ENCODE results near the gene ACAP1.
"Not testable (repeated sequence)": the region's sequence is repeated elsewhere in the genome, so short reads cannot be mapped to it uniquely, and the experiment has no call there.

Gene ACAP1

DNA sequence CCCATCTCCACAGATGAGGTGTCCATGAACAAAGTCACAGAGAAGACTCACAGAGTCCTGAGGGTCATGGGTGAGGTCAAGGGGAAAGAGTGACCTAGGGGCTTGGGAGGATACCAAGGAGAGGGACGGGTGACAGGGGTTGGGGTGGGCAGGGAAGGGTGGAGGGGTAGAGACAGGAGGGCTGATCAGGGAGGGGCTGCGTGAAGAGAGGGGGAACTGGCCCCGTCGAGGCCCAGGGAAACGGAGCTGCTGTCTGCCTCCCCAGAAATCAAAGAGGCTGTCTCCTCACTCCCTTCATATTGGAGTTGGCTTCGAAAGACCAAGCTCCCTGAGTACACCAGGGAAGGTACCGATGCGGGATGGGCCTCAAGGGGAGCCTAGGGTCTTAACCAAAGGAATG lies 19.2 kb downstream of the ACAP1 start:
- no peak for DNase-seq

DNA sequence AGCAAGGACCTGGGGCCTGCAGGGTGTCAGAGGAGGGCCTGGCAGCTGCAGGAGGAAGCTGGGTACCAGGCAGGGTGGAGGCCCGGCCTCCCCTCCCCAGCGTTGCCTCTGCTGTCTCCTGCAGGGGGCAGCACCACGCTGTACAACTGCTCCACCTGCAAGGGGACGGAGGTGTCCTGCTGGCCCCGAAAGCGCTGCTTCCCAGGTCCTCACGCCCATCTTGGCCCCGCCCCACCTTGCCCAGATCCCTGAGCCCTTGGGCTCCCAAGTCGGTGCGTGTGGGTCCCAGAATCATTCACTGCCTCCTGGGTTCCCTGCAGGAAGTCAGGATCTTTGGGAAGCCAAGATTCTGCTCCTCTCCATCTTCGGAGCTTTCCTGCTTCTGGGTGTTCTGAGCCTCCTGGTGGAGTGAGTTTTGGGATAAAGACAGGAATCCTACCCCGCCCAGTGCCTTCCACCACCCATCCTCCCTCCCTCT lies 19.8 kb downstream of the ACAP1 start:
- peak; percentile 68 for DNase-seq

DNA sequence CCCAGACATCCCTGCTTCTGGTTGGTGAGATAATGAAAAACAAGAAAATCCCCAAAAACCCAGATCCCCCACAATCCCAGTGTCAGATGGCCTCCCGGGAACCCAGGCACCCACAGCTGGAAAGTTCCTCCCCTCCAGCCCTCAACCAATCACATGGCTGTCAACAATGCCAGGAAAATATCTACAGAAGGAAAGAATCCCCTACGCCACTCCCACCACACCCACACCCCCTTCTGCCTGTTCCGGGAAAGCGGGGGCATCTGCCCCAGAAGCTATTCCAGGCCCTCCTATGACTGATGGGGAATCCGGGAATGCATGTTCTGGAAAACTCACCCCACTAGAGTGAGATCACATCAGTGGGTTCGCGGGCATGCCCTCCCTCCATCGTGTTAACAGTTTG lies 20.4 kb downstream of the ACAP1 start:
- DNase-seq: no peak

DNA sequence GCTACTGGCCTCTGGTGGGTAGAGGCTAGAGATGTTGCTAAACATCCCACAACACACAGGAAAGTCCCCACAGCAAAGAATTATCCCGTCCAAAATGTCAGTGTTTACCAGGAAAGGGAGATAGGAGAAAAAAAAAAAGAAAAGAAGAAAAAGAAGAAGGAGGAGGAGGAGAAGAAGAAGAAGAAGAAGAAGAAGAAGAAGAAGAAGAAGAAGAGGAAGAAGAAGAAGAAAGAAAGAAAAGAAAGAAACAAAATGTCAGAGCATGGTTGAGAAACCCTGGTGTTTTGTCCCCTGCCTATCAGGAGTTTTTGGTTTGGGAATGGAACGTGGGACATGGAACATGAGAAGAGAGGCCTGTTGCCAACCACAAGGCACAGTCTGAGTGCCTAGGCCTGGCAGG lies 21.1 kb downstream of the ACAP1 start:
- no peak for DNase-seq

DNA sequence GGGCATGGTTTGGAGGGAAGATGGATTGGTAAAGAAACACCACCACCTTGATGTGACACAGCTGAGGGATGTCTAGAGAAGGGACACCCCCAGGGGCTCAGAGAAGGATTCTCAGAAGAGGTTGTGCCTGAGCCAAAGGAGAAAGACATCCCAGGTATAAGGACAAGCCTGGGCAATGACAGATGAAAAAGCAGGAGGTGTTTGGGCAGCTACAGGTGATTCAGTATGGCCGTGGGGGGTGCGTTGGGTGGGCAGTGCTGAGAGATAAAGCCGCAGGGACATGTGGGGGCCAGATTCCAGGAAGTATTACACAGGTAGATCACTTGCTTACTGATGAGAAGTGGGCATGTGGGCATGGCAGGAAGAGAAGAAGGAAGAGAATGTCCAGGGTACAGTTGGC lies 25.6 kb downstream of the ACAP1 start:
- no peak for DNase-seq

DNA sequence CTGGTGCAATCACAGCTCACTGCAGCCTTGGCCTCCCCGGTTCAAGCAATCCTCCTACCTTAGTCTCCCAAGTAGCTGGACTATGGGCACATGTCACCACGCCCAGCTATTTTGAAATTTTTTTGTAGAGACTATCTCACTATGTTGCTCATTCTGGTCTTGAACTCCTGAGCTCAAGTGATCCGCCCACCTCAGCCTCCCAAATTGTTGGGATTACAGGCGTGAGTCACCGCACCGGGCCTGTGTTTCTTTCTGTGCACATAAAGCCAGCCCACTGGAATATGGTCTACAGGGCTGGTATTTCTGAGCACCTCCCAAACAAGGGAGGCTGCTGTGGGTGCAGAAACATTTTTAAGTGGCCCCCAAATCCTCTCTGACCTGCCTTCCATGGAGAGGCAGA lies 27.0 kb downstream of the ACAP1 start:
- no peak for DNase-seq

DNA sequence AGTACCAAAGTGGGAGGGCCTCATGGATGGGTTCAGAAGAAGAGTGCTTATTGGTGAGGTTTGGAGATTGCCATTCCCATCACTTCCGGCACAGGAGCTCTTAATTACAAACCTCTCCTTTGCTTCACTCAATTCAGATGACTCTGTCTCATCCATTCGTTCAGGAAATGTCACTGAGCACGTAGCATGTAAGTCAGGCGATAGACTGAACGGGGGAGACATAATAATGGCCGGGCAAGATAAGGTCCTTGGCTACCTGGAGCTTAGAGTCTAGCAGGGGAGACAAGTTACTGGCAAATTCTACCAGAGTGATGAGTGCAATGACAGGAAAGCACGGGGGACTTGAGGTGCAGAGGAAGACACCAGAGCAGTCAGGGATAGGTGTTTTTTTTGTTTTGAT lies 29.6 kb downstream of the ACAP1 start:
- DNase-seq: not testable (repeated sequence)

DNA sequence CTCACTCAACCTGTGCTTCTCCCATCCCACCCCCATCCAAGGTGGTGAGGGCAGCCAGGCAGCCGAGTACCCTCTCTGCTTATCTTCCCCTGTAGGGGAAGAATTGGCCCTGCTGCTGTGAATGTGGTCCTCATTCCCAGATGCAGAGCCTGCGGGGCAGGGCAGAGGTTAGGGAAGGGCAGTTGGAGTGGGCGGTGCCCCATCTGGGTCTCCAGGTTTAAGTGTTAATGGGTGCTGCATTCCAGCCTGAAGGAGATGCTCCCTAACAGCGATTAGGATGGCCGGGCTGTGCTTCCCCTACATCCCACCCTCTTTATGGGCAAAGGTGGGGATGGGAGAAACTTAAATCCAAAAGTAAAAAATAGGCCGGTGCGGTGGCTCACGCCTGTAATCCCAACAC lies 30.8 kb downstream of the ACAP1 start:
- DNase-seq: no peak

DNA sequence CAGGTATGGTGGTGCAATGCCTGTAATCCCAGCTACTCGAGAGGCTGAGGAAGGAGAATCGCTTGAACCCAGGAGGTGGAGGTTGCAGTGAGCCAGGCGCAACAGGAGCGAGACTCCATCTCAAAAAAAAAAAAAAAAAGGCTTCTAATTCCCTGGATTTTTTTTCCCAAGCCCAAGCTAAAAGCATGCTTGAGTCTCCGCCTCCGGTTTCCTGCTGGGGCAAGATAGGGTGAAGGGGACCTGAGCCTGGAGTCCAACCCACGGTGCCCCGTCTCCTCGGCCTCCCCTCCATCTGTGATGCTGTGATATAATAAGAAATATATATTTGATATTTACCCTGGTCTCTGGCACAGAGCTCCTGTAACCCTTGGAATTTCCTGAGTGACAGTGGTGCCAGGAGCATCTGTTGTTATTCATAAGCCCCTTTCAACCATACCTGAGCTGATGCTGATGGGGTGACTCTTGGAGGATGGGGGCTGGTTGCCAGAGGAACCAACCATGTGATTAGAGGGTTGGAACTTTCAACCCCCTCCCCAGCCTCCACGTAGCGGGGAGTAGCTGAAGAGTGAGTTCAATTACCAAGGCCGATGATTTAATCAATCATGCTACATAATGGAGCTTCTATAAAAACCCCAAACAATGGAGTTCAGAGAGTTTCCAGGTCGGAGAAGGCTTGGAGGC lies 31.7 kb downstream of the ACAP1 start:
- DNase-seq: no peak

DNA sequence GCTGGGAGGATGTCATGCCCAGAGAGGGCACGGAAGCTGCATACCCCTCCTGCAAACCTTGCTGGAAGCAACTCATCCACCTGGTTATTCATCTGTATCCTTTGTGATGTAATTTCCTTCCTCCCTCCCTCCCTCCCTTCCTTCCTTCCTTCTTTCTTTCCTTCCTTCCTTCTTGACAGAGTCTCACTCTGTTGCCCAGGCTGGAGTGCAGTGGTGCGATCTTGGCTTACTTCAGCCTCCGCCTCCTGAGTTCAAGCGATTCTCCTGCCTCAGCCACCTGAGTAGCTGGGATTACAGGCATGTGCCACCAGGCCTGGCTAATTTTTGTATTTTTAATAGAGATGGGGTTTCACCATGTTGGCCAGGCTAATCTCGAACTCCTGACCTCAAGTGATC lies 32.3 kb downstream of the ACAP1 start:
- not testable (repeated sequence) for DNase-seq

DNA sequence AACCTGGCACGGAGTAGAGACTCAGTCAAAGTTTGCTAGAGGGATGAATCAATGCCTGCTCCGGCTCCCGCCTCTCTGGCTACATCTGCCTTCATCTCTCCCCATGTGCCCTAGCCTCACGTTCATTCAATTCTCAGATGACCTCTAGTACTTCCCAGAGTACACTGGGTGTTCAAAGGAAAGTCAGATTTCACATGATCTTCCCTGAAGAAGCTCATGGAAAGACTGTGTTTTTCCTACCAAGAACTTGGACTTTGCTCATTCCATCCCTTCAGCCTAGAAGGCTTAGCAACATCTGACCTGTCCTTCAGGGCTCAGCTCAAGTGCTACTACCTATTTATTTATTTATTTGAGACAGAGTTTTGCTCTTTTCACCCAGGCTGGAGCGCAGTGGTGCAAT lies 33.5 kb downstream of the ACAP1 start:
- DNase-seq: no peak

DNA sequence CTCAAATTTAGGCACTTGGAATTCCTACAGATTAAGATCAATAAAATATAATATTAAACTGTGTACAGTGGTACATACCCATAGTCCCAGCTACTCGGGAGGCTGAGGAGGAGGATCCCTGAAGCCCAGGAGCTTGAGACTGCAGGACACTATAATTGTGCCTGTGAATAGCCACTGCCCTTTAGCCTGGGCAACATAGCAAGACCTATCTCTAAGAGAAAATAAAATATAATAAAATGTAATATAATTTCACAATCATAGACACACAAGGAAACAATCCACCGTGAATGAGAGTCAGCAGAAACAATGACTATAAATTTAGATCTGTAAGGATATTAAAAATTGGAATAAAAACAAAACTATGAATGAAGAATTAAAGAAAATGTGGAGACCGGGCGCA lies 34.5 kb downstream of the ACAP1 start:
- no peak for DNase-seq

DNA sequence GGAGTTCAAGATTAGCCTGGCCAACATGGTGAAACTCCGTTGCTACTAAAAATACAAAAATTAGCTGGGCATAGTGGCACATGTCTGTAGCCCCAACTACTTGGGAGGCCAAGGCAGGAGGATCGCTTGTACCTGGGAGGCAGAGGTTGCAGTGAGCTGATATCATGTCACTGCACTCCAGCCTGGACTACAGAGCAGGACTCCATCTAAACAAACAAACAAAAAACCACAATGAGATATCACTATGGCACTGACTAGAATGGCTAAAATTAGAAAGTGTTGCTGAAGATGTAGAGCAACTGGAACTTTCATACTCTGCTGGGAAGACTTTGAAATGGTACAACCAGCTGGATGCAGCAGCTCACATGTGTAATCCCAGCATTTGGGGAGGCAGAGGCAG lies 38.0 kb downstream of the ACAP1 start:
- DNase-seq: no peak

DNA sequence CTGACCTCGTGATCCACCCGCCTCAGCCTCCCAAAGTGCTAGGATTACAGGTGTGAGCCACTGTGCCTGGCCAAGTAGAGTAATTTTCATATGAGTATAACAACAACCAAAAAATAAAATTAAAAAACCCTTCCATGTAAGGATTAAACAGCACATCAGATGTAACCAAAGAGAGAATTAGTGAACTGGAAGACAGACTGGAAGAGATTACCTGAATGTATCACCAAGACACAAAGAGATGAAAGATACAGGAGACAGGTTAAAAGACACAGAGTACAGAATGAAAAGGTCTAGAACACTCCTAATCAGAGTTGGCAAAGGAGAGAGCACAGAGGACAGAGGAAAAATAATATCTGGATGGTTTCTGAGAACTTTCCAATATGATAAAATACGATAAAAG lies 42.8 kb downstream of the ACAP1 start:
- DNase-seq: no peak

DNA sequence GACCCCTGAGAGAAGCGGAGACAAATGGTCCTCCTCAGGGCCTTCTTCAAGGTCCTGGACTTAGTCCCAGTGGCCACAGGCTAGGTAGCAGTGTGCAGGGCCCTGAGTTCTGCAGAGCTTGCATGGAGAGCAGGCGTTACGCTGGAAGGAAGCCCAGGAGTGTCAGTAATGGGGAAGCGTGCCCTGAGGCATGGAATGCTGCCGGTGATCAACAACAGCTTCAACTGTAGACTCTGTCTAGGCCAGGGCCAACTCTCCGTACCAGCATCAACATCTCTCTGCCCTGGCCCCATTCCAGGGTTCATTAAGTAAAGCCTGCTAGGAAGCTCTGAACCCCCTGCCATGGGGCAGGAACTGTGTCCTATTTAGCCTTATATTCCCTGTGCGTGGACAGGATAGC lies 44.0 kb downstream of the ACAP1 start:
- DNase-seq: peak; percentile 17

DNA sequence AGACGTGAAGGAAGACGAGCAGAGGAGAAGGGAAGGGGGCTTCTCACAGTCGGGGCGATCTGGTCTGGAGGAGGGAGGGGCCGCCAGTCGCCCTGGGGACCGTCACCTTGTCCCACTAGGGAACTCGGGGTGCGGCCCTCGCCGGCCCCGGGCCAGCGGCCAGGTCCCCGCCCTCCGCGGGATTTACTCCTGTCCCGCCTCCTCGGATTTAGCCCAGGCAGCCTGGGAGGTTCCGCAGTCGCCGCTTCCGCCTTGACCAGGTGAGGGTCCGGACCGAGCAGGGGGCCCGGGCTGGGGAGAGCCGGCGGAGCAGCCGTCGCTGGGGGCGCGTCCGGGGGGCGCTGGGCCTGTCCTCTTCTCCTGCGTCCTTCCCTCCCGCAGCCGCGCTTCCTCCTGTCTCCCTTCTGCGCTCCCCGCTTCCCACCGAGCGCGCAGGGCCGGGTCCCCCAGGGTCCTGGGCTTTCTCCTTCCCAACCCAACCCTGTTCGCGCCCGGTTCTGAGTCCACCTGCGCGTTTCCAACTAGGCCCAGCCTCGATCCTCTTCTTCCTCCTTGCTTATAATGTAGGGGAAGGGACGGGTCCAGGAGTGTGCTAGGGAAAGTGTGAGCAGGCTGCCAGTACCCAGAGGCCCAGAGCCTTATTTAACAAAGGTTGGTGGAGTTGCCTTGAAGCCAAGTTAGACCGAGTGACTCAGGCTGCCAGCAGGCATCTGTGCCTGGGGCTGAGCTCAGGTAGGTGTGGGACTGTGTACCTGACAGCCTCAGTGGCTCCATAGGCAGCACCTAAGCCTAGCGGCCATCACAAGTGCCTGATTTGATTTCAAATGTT lies 44.7 kb downstream of the ACAP1 start, which contains the start of gene TNK1:
Gene TNK1, plus strand, starts transcription at position 235 of the 829 bp plus-strand sequence. CDS start 1,838 bp downstream, outside the sequence.
- peak; percentile 35 for DNase-seq

DNA sequence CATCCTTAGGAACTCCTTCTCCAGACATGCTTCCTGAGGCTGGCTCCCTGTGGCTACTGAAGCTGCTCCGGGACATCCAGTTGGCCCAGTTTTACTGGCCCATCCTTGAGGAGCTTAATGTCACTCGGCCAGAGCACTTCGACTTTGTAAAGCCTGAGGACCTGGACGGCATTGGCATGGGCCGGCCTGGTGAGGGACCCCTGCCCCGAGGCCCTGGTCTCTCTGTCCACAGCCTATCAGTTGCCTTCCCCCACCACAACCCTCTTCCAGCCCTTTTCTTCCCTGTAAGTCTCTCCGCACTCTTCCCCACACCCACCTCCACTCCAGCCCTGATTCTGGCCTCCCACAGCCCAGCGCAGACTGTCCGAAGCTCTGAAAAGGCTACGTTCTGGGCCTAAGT lies 46.6 kb downstream of the ACAP1 start:
- DNase-seq: no peak

DNA sequence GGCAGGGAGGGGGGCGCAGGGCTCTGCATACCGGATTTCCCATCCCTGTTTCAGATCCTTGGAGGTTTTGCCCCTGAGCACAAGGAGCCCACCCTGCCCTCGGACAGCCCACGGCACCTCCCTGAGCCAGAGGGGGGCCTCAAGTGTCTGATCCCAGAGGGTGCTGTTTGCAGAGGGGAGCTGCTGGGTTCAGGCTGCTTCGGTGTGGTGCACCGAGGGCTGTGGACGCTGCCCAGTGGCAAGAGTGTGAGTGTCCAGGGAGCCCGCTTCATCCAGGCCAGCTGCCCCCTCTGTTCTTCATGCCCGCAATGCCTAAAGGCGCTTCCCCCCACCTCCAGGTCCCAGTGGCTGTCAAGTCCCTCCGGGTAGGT lies 47.0 kb downstream of the ACAP1 start:
- no peak for DNase-seq

DNA sequence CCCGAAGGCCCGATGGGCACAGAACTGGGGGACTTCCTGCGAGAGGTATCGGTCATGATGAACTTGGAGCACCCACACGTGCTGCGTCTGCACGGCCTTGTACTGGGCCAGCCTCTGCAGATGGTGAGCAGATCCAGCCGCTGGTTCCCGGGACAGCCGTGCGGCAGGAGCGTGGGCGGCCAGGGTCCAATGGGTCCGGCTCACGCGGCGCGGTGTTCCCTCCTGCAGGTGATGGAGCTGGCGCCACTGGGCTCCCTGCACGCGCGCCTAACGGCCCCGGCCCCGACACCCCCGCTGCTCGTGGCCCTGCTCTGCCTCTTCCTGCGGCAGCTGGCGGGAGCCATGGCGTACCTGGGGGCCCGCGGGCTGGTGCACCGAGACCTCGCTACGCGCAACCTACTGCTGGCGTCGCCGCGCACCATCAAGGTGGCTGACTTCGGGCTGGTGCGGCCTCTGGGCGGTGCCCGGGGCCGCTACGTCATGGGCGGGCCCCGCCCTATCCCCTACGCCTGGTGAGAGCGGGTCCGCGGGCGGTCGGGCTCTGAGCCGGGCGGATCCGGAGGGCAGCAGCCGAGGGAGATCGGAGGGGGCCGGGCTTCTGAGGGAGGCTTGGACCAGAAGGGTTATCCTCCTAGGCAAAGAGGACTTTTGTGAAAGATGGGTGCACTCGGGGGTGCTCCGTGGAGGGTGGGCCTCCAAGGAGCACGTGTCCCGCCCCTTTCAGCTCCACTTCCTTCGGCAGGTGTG lies 47.6 kb downstream of the ACAP1 start:
- peak; percentile 85 for DNase-seq

DNA sequence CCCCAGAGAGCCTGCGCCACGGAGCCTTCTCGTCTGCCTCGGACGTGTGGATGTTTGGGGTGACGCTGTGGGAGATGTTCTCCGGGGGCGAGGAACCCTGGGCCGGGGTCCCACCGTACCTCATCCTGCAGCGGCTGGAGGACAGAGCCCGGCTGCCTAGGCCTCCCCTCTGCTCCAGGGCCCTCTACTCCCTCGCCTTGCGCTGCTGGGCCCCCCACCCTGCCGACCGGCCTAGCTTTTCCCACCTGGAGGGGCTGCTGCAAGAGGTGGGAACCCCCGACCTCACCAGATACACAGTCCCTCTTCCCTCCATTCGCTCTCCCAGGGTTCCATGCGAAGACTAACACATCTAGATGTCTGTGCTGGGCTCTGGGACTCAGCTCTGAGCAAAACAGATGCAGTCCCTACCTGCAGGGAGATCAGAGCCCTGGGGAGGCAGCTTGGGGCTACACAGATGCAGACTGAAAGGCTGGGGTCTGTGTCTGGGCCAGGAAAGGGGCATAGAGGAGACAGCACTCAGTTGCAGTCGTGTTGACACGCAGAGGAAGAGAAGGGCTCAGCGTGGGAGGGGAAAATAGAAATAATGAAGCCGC lies 48.3 kb downstream of the ACAP1 start:
- DNase-seq: no peak

DNA sequence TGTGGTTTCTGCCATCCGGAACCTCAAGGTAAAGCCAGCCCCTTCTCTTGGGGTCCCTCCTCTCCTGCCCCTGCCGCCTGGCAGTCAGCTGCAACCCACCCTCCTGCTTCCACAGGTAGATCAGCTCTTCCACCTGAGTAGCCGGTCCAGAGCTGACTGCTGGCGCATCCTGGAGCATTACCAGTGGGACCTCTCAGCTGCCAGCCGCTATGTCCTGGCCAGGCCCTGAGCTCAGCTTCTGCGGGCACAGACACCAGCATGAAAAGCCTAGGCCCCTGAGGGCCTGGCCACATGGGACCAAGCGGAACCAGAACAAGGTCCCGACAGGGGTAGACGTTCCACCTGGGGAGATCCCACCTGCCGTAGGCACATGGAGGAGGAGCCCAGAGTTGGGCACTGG lies 52.5 kb downstream of the ACAP1 start:
- DNase-seq: no peak

DNA sequence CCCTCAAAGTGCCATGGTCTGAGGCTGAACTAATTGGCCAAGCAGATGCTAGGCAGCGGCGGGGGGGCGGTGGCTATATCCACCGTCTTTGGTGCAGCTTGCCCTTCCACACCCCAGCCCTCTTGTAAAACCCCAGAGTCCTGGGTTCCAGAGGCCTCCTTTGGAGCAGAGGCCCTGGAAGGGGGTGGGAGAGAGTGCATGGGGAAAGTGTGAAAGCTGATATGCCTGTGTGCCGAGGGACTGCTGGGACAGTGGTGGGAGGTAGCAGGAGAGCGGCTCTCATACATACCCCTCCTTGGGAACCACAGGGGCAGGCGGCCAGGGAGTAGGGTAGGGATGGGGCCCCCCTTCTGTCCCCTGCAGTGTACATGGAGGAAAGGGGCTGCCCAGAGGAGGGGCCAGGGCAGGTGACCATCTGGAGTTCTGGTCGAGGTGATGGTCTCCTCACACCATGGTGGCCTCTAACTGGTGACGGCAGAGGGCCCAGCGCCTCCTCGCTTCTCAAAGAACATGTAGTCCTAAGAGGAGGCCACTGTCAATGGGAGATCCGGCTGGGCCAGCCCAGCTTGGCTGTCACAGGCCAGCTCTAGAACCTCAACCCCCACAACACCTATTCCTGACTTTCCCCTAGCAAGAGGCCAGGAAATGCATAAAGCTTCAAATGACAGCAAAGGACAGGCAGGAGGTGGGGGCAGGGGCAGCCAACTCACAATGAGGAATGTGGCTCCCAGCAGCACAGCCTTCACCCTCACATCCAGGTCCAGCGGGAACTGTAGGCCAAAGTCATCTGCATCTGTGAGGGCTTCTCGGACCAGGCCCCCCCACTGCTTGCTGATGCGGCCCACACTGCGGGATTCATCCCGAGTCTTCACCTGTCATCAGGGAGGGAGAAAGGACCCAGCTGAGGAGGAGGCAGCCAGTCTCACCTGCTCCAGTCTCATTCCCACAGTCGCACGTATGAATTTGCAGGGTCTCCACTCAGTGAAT lies 53.9 kb downstream of the ACAP1 start:
- no peak for DNase-seq

All from NCI-H748 treated with DMSO at 0.1 percent for 48 hours (cell line).